IMR-90 (cell line): Measurements from ENCODE around the gene SRMS. TPM values are rescaled to one million over a fixed set of nuclear protein-coding genes. Genes with fewer than 3 reads are reported as not detected.
"Not testable (repeated sequence)": the region's sequence is repeated elsewhere in the genome, so short reads cannot be mapped to it uniquely, and the experiment has no call there.

Experiments
- ATAC-seq: fragments of 200-7000 bp; cut with Tn5 transposase; 2 replicates; pipeline ENCODE4 v1.9.1; 2020; ENCODE audit warnings: low read depth, mild to moderate bottlenecking, moderate library complexity
- BruUV-seq: library from RNA; stranded (reverse); fragments of 400-500 nt; replicated peaks from 2 replicates; lab custom pipeline; 2021; lab: Mats Ljungman, UMichigan
- CTCF ChIA-PET: fragments of 300-600 bp; formaldehyde crosslinking; extraction: SDS; loops from one replicate; lab custom pipeline; 2021; ENCODE audit warnings: antibody characterized with exemption; lab: Yijun Ruan, JAX
- POLR2A ChIA-PET: fragments of 300-600 bp; sonication (Branson Sonifier 250); formaldehyde crosslinking; loops from one replicate; lab custom pipeline; 2022; ENCODE audit warnings: antibody characterized with exemption; ENCODE audit not compliant: unreplicated experiment; lab: Charles Lee
- DNase-seq: peaks from one replicate; pipeline ENCODE4 v3.0.0; 2013
- H2AFZ ChIP-seq: replicated peaks from 2 replicates; pipeline ENCODE3; 2013; ENCODE audit warnings: low read length, mild to moderate bottlenecking; ENCODE audit not compliant: poor library complexity
- H2AK5ac ChIP-seq: 2 replicates; pipeline ENCODE4 v1.6.1; 2013; ENCODE audit warnings: low read depth, low read length, inconsistent platforms
- H2AK9ac ChIP-seq: replicated peaks from 2 replicates; pipeline ENCODE3; 2013; ENCODE audit warnings: mild to moderate bottlenecking, low read depth, low read length, moderate library complexity; ENCODE audit not compliant: poor library complexity
- H2BK120ac ChIP-seq: 2 replicates; pipeline ENCODE4 v1.6.1; 2013; ENCODE audit warnings: low read depth, low read length, inconsistent platforms
- H2BK15ac ChIP-seq: 3 replicates; pipeline ENCODE4 v1.6.1; 2013; ENCODE audit warnings: low read depth, low read length, inconsistent platforms
- H2BK20ac ChIP-seq: 2 replicates; pipeline ENCODE4 v1.6.1; 2013; ENCODE audit warnings: low read depth, mild to moderate bottlenecking, inconsistent platforms, low read length, moderate library complexity
- H2BK5ac ChIP-seq: 2 replicates; pipeline ENCODE4 v1.6.1; 2013; ENCODE audit warnings: mild to moderate bottlenecking, low read depth, low read length, inconsistent platforms; ENCODE audit not compliant: poor library complexity, severe bottlenecking
- H3K14ac ChIP-seq: replicated peaks from 2 replicates; pipeline ENCODE4 v1.6.1; 2013; ENCODE audit warnings: low read depth, low read length, inconsistent platforms
- H3K18ac ChIP-seq: 2 replicates; pipeline ENCODE4 v1.6.1; 2013; ENCODE audit warnings: low read depth, low read length, control low read depth
- H3K23ac ChIP-seq: 2 replicates; pipeline ENCODE4 v1.6.1; 2013; ENCODE audit warnings: low read depth, low read length, inconsistent platforms
- H3K27ac ChIP-seq: 2 replicates; pipeline ENCODE4 v1.5.1; 2013; ENCODE audit warnings: mild to moderate bottlenecking, control low read depth, low read length; ENCODE audit not compliant: insufficient read depth
- H3K27me3 ChIP-seq: 2 replicates; pipeline ENCODE4 v1.6.1; 2013; ENCODE audit warnings: low read length; ENCODE audit not compliant: control insufficient read depth, insufficient read depth
- H3K36me3 ChIP-seq: 2 replicates; pipeline ENCODE4 v1.6.1; 2013; ENCODE audit warnings: low read length, mixed read lengths; ENCODE audit not compliant: control insufficient read depth, insufficient read depth
- H3K4ac ChIP-seq: 2 replicates; pipeline ENCODE4 v1.6.1; 2013; ENCODE audit warnings: low read depth, low read length, inconsistent platforms
- H3K4me1 ChIP-seq: 2 replicates; pipeline ENCODE4 v1.6.1; 2013; ENCODE audit warnings: low read length, mixed read lengths; ENCODE audit not compliant: control insufficient read depth, insufficient read depth
- H3K4me2 ChIP-seq: 2 replicates; pipeline ENCODE4 v1.6.1; 2013; ENCODE audit warnings: low read depth, mild to moderate bottlenecking, control low read depth, low read length, moderate library complexity
- H3K4me3 ChIP-seq: 2 replicates; pipeline ENCODE4 v1.5.1; 2013; ENCODE audit warnings: low read depth, mild to moderate bottlenecking, control low read depth, low read length, moderate library complexity; ENCODE audit not compliant: insufficient read depth
- H3K56ac ChIP-seq: 2 replicates; pipeline ENCODE4 v1.6.1; 2013; ENCODE audit warnings: low read length, inconsistent platforms; ENCODE audit not compliant: insufficient read depth; ENCODE audit errors: extremely low read depth
- H3K79me1 ChIP-seq, 2 experiments: 2 replicates each; pipeline ENCODE4 v1.6.1; 2013; ENCODE audit warnings: low read length in 2 of 2, inconsistent platforms in 1 of 2, low read depth in 1 of 2
- H3K9ac ChIP-seq: 2 replicates; pipeline ENCODE4 v1.6.1; 2013; ENCODE audit warnings: low read depth, low read length, control low read depth
- H3K9me1 ChIP-seq: 2 replicates; pipeline ENCODE4 v1.6.1; 2013; ENCODE audit warnings: low read length, inconsistent platforms; ENCODE audit not compliant: insufficient read depth
- H3K9me3 ChIP-seq: 2 replicates; pipeline ENCODE4 v1.6.1; 2013; ENCODE audit warnings: low read length; ENCODE audit not compliant: control insufficient read depth, insufficient read depth
- H4K20me1 ChIP-seq: 2 replicates; pipeline ENCODE4 v1.6.1; 2013; ENCODE audit warnings: low read length, inconsistent platforms; ENCODE audit not compliant: insufficient read depth
- H4K5ac ChIP-seq: 2 replicates; pipeline ENCODE4 v1.6.1; 2013; ENCODE audit warnings: mild to moderate bottlenecking, low read depth, low read length, control low read depth
- H4K8ac ChIP-seq, 2 experiments: 2 replicates each; pipeline ENCODE4 v1.6.1; 2013; ENCODE audit warnings: low read depth in 2 of 2, low read length in 2 of 2, control low read depth in 1 of 2, inconsistent platforms in 1 of 2
- H4K91ac ChIP-seq: 2 replicates; pipeline ENCODE4 v1.6.1; 2013; ENCODE audit warnings: low read depth, low read length, inconsistent platforms; ENCODE audit not compliant: insufficient read depth
- WGBS, 2 experiments: methylation state at CpG; one replicate each; pipeline versions ENCODE4 v1.1.5 to v1.1.7; 2013; ENCODE audit warnings: missing lambda C conversion rate in 2 of 2; ENCODE audit not compliant: insufficient read length in 1 of 2; ENCODE audit errors: extremely low coverage in 2 of 2; 5-methylcytosine and 5-hydroxymethylcytosine counted together
- dilution Hi-C: fragments of 300-500 bp; cut with HindIII; formaldehyde crosslinking; loops from one replicate; pipeline ENCODE4 v1.14.3; 2018; ENCODE audit warnings: low sequenced_read_pairs; ENCODE audit not compliant: unreplicated experiment
- in situ Hi-C: fragments of 300-500 bp; cut with MboI; formaldehyde crosslinking; loops from 3 replicates; pipeline ENCODE4 v1.14.3; 2019; ENCODE audit warnings: low sequenced_read_pairs, inconsistent platforms, mixed read lengths
- intact Hi-C: fragments of 100-400 bp; cut with micrococcal nuclease; formaldehyde crosslinking; loops from 2 replicates; pipeline ENCODE4 v1.10.0; 2022
- polyA plus RNA-seq, 3 experiments: library from polyadenylated mRNA; depleted of rRNA; stranded (reverse); fragments of >200 nt; gene quantifications; 2 replicates each; pipeline ENCODE4 v1.2.3, GENCODE V29; 2012; ENCODE audit warnings: low replicate concordance in 1 of 3
- total RNA-seq: library from RNA; depleted of rRNA; stranded (reverse); fragments of >200 nt; gene quantifications from 2 replicates; pipeline ENCODE4 v1.2.3, GENCODE V29; 2012

The SRMS gene
- total and polyA plus RNA-seq, 2 of the 4 experiments (the other 2 are of a cell fraction) = not detected

GRCh38 chr20:63559485-63560332, 12.2 kb upstream of the SRMS start:
- H2BK20ac ChIP-seq, H2BK15ac ChIP-seq, H3K9me3 ChIP-seq, in situ Hi-C loops, DNase-seq, H3K9me1 ChIP-seq, H2BK5ac ChIP-seq, H2AK5ac ChIP-seq, H2AFZ ChIP-seq, CTCF ChIA-PET, H3K27me3 ChIP-seq, H3K9ac ChIP-seq, H3K14ac ChIP-seq, H4K91ac ChIP-seq, H3K23ac ChIP-seq, POLR2A ChIA-PET, ATAC-seq, H4K20me1 ChIP-seq, BruUV-seq, H2AK9ac ChIP-seq, H3K56ac ChIP-seq, H3K4ac ChIP-seq, H3K4me3 ChIP-seq, dilution Hi-C loops, intact Hi-C loops, H3K4me2 ChIP-seq, H3K4me1 ChIP-seq, H4K5ac ChIP-seq, H3K18ac ChIP-seq, H2BK120ac ChIP-seq, H4K8ac ChIP-seq, H3K79me1 ChIP-seq, H3K27ac ChIP-seq: not testable (repeated sequence)
- 93% methylated on average over 23 of the region's 31 CpGs; no CpG with 5 or more reads in 1 of the 2 experiments for whole genome bisulfite sequencing, 2 experiments
- H3K36me3 ChIP-seq = peaks cover 44% of the 10 kb centered on the region
